Measurements from ENCODE around the gene LRRC8D.
A peak's percentile ranks its signal among the peaks of the same experiment; 100 is the strongest.

The LRRC8D gene

DNA sequence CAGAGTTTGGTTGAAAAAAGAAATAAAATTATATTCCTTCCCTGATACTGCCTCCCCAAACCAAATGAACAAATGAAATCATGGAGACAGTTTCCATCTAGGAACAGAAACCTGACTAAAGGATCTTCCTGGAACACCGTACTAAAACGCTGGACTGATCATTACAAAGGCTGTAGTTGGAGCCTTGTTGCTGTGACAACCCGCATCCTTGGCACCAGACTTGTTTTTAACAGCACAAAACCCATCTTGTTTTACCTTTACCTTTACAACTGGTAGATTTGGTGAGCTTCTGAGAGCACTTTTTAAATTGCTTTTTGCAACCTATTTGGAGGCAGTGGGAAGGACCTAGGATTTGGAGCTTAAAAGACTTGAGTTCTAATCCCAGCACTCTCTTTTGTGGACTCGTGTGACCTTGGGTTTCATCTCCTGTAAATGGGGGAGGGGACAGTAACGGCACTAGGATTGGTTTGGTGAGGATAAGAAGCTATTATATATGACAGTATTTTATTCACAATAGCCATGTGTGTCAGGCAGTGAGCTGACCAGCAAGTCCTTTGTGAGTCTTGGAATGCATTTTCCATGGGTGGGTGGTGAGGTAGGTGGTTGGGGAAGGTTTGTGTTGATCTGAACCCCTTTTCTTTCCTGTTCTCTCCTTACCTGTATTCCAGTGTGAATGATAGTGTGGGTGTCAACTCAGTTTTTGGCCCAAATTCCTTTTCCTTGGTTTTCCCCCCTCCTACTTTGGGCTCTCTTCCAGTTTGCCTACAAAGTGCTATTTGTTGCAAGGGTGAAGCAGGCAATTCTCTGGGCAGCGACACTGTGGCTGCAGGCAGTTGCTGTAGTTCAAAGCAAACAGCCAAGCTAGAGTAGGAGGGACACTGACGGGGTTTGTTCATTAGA, 12.6 kb downstream of the LRRC8D start:
- DNase-seq (ENCODE audit: low read depth): no peak

DNA sequence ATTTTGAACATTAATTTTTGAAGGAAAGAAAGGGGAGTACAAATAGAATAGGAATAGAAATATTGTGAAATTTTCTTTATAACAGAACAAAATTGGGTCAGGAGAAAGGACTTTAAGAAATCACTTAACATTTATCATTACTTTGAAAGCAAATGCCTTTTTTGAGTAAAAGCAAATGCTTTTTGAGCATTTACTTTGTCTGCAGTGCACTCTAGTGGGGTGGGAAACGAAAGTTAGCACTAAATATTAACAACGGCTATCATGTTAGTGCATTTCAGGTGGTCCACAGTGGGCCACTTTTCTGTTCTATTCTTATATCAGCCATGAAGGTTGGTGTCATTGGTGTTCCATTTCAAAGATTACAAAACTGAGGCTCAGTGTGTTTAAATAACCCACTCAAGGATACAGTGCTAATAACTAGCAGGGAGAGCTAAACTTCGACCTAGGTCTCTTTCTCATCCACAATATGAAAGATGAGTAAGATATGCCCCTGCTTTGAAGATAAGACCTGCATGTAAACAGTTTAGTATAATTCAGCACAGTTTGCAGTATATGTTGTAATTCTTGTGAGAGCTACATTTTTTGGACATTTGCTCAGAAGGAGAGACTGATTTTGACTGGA, 13.4 kb downstream of the LRRC8D start:
- DNase-seq (ENCODE audit: low read depth): no peak

DNA sequence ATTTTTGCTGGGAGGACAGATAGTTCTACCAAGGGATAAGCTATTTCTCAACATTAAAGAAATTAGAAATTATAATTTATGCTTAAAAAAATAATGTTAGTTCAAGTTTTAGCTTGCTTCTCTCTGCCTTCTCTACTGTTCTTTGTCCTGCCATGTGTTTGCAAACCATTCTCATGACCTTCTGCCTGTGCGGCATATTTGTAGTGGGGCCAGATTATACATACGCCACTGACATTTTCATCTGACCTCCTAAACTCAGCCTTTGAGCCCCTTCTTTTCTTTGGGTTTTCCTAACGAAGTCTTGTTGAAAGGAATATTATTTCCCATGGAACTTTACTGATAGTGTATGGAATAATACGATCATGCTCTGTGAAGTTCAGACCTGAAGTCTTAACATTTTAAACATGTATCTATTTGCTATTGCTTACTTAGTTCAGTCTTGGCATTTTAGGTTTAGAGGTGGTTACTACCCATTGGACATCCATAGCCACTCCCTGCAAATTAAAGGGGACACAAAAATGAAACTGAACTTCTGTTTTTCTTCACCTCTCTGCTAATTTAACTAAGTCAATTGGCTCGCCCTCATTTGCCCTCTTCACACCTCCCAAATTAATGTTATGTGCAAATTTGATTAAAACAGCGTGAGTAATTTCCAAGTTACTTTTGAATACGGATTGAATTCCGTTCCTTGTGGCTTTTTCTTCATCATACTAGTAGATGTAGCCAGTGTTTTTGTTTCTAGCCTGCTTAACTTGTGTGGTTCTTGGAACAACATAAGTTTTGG, 15.6 kb downstream of the LRRC8D start:
- no peak for DNase-seq (ENCODE audit: low read depth)

DNA sequence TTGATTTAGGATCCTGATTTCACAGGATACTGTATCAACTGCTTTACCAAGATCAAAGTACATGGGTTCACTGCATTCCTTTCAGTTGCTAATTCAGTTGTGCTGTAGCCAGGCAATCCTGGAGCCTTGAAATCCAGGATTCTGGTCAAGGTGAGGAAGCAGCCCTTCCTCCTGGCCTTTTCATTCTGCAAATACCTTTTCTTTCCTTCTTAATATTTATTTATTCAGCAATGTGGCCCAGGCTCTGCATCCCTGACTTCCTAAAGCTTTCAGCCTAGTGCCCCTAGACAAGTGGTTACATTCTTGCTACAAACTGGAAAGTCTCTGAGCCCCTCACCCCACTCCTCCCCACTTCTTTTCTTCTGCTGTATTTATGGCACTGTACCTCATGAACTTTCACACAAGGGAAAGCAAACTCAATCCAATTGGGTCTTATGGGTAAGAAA, 16.2 kb downstream of the LRRC8D start:
- no peak for DNase-seq (ENCODE audit: low read depth)

DNA sequence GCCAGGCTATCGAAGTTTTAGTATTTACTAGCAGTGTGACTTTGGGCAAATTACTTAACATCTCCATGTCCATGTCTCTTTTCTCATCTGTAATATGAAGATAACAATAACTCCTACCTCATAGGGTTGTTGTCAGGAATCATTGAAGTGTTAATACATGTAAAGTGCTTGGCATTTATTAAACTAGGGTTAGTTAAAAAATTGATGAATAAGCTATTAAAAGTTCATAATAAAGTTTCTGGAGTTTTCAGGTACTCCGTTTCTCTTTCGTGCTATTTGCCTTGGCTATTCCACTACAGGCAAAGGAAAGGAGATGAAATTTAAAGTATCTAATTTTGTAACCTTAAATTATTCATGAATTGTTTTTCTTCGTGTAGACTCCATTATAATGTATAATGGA, 16.7 kb downstream of the LRRC8D start:
- DNase-seq (ENCODE audit: low read depth): no peak

DNA sequence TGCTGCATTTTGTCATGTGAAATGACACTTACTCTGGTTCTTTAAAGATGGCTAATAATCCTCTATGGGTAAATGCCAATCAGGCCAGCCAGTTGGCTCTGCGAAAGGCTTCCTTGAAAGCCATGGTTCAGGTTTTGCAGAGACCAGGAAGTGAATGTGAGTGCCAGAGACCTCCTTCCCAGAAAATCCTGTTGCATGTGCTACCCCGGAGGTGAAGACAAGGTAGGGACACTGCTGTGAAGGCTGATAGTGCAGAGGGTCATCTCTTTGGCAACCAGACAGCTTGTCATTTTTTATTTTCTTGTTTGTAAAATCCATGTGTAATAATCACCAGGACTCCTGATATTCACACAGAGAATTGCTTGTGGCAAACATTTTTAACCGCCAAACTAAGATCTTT, 18.7 kb downstream of the LRRC8D start:
- no peak for DNase-seq (ENCODE audit: low read depth)

DNA sequence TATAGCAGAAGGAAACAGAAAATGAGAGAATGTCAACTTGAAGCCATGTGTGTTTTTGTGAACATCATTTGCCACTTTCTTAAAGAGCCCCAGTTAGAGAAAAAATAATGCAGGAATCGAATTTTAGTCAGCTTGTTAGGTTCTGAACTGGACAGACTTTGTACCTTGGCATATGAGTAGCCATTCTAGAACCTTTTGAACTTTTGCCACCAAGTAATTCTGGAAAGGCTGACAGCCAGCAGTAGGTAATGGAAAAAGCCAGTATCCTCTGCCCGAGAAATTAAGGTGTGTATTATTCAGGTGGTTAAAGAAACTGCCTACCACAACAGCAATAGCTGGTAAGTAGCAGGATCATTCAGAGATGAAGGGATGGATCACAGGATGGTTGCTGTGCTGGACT, 20.7 kb downstream of the LRRC8D start:
- no peak for DNase-seq (ENCODE audit: low read depth)

DNA sequence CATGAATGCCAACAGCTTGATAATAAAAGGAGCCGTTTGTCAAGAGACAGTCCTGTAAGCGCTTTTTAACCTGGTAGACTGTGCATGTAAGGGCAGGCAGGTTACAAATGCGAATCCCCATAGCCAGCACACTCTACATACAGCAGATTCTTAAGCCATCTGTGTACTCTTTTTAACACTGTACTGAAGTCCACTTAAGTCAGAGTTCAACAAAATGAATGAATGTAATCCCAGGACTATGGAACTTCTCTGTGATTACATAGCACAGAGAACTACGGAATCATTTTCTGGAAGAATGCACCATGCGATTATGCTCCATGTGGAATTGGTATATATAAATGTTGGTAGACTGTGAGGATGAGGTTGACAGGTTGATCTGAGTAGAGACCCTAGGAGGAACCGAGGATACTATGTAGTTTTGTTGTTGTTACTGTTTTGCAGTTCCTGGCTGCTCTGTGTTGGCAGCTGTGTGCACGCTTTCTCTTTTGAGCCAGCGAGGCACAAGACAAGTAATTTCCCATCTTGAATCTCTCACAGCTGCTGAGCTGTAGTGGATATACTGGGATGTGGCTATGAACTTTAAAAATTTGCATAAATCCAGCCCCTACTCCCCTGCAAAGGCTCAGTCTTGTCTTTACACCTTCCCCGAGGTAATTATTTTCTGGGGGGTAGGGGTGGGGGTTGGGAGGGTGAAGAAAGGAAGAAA, 21.9 kb downstream of the LRRC8D start:
- DNase-seq (ENCODE audit: low read depth): no peak

DNA sequence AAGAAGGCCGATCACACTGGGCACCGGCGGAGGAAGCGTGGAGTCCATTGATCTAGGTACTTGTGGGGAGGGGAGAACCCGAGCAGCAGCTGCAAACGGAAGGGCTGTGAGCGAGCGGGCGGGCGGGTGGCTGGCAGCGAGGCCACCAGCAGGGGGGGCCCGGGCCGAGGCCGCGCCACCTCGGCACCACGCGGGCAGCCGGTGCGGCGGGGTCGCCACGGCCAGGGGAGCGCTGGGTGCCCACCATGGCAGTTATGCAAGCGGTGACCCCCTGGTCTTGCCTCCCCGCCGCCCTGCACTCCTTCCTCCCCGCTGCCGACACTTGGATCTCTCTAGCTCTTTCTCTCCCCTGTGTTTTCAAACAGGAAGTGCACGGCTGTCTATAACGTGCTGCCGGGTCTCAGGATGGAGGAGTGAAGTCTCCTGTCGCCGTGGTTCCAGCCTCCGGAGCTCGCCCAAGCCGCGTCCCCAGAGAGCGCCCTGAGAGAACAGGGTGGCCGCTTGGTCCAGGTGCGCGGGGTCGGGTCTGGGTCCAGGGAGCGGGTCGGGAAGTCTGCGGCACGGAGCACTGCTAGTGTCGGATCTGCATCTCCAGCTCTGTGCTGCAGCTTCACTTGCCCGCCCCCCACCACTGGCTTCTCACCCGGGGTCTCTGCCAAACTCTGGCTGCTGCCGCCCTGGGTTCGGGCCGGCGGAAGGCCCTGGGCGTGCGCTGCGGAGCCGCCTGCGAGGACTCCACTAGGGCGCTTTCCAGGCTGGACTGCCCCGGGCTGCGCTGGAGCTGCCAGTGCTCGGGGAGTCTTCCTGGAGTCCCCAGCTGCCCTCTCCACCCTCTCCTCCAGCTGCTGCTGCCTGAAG, 22.7 kb downstream of the LRRC8D start:
- DNase-seq (ENCODE audit: low read depth): peak; percentile 70

DNA sequence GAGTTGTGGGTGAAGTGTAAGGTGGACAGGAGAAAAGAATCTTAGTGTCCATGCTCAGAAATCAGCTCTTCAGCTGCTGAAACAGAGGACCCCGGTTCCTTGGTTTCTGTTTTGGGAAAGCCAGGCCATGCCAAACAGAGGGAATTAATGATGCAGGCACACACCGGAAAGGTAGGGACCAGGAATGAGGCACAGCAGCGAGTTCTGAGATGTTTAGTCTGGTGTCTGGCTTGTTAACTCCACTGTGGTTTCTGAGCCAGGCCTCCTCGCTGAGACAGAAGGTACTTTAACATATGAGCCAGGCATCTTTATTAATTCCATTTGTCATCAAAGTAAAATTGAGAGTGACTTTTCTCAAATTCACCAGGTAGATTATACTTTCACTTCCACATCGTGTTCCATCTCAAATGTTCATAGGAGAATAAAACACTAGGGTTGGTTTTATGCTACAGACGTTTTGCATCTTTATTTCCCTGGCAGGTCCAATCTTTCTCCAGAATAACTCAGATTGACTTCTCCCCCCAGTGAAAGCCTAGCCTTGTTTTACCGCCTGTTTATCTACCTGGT, 23.5 kb downstream of the LRRC8D start:
- DNase-seq (ENCODE audit: low read depth): peak; percentile 24

DNA sequence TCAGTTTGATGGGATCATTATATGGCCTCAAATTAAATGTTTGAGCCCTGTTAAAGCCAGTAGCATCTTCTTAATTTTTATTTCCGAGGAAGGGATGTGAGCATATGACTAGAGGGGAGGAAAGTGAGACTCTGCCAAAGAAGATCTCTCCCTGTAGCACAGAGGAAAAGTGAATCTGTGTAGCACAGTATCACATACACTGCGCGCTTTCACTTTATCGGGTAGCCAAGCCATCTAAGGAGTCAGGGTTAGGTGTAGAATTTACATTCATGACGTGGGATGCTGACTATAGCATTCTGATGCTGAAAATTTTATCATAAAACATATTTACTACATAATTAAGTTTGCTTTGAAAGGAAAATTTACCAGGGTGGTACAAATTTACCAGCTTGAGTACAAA, 24.0 kb downstream of the LRRC8D start:
- no peak for DNase-seq (ENCODE audit: low read depth)

DNA sequence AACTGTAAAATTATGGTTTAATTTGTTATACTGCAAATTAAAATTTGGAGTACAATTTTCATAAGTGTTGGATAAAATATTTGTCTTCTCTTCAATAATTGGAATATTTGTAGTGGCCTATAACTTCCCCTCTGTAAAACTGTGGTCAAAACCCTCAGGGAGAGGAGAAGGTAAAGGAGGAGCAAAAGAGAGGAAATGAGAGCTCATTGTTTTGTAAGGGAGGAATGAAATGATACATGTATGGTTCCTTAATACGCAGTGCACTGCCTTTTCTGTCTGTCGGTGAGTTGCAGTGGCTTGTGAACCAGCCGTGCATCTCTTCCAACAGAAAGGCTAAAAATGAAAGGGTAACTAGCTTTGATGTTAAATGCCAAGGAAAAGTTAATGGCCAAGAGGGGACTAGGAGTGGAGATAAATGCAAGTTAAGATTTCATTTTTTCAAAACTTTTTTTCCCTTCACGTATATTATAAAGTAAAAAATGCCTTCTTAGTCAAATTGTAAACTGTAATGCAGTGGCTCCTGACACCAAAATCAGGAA, 26.4 kb downstream of the LRRC8D start:
- DNase-seq (ENCODE audit: low read depth): no peak

DNA sequence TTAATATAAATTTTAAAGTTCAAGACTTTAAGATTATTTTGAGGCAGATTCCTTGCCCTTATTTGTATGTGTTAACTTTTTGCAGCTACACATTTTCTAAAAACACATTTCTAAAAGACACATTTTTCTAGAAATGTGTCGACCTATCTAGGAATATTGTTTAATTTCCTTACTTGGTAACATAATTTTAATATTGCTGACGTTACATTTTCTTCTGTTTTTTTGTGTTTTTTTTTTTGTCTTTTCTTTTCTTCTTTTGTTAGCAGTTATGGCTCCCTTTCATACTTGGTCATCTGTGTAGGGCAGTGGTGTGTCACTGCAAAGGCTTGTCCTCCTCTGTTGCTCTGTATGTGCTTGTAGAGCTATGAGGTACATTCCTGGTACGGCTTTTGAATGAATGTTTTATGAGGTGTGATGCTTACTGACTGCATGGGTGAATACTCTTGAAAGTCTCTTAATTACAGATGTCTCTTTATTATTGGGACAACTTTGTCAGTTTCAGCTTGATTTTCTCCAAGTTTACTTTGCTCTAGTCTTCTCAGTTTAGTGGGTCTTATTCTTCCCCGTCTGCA, 30.1 kb downstream of the LRRC8D start:
- DNase-seq (ENCODE audit: low read depth): no peak

DNA sequence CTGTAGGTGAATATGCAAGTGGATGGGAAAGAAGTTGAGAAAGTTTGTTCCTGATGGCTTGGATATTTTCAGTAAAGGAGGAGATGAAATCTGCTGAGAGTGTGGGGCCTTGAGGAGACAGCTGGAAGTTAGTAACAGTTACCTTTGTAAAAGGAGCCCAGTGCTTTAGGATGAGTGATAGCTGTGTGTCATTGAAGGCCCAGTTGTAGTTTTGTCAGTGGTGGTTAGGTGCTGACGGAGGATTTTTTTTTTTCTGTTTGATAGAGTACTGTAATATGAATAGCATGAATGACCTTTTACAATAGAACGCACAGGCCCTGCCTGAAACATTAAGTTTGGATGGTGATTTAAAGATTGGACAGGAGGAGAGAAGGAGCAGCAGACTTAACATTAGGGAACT, 33.3 kb downstream of the LRRC8D start:
- no peak for DNase-seq (ENCODE audit: low read depth)

DNA sequence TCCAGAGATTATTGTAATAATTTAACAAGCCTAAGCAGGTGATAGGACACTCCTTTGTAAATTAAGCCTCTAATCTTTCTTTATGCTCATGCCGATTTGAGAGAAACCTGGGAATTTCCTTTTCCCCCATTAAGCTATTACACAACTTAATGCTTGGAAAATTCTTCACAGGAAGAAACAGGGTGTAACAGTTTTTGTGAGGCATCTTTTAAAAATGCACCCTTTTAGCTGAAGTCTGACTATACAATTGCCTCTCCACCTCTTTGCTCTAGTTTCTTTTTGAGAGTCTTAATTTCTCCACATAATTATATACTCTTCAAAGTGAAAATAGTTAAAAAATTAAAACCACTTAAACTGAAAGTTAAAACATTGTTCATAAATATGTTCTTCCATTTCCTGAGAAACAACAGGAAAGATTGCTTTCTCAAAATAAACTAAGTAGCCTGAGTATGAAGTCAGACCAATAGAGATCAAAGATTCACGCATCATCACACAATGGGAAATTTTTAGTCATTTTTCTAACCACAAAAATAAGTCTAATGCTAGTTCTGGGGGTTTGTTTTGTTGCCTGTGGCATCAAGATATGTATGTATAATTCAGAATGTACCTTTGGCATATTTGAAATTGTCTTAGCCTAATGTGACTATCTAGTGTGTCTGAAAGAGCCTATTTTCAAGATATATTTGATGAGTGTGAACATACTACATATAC, 34.7 kb downstream of the LRRC8D start:
- no peak for DNase-seq (ENCODE audit: low read depth)

DNA sequence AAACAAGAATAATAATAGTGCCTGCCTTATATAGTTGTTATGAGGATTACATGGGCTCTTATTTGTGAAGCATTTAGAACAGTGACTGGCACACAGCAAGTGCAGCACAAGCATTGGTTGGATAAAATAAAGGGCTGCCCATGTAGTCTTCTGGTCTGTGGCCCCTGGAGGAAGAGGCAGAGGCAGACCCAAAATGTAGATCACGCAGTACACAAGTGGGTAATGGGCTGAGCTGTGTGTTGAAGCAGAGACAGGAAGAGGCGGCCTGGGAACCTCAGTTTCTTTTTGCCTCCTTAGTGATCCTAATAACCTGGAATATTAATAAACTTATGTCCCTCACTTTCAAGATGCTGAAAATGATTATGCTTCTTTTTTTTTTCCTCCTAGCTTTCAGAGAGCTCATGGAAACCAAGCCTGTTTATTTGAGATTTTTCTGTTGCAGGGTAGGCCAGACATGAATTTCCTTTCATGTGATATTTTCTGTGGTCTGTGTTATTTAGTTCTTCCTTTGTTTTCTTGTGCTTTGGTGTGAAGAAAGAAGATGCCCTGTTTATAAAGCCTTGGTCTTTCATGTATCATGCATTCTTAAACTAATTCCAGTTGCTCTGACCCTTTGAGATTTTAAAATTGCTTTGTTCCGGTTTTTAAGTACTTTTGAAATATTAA, 42.5 kb downstream of the LRRC8D start:
- no peak for DNase-seq (ENCODE audit: low read depth)

DNA sequence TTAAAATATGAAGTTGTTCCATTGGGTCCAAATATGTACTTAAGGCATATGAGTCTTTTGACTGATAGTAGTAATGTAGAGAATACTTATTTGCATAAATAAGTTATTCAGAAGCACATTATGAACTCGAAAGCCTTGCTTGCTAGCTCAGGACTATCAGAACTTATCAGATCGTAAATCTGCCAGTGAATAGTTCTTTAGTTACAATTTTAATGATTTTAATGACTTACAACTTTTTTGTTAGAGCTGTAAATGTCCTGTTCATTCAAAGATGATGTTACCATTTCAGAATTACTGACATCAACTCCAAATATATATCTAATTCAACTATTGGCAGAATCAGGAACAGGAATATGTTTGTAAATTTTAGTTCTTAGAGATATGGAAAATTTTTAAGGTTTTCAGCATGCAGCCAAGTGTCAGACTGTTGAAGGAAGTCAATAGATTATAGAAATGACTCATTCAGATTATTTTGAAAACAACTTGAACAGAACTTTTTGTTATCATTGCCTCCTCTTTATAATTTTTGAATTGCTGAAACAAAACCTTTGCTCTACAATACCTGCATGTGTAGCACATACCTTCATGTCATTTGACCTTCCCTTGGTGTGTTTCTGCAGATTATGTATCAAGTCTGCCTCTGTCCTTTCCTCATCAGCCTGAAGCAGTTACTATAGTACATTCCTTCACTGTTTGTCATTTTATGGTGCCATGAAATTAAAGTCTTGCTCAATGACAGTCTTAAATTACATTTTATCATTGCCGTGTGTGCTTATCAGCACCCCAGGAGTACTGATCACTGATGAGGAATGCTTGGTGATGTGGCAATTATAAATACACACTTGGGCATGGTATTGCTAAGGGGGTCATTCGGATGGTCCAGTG, 44.9 kb downstream of the LRRC8D start:
- no peak for DNase-seq (ENCODE audit: low read depth)

DNA sequence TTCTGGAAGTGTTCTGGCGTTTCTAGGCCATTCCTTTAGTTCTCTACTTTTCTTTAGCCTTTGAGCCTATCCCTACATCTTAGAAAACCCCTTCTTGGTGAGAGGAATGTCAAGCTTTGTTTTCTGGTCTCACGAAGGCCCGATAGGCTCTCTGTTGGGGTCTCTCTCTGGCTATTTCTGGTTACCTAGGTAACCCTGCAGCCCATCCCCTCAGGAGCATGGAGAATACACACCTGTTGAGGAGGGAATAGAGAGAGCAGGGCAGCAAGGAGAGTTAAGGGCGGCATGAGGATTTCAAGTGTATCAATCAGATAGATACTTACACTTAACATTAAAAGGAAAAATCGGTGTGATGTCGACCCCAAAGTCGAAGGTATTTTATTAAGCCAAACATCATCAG, 45.7 kb downstream of the LRRC8D start:
- DNase-seq (ENCODE audit: low read depth): no peak

All from activated T-helper 9 cell treated with anti-CD3 and anti-CD28 coated beads, Interleukin-2, amount 50 U/mL, for 16 hours (primary cell).